Neutrophil (primary cell): Measurements from ENCODE around the gene CNKSR2.

ENCODE experiments used
- H3K27ac ChIP-seq: fragments of 200-600 bp; sonication (generic); 2 replicates; pipeline ENCODE4 v1.5.1; 2016; ENCODE audit warnings: mild to moderate bottlenecking, moderate library complexity
- H3K27me3 ChIP-seq: fragments of 200-600 bp; sonication (generic); 2 replicates; pipeline ENCODE4 v1.6.0; 2016; ENCODE audit warnings: mild to moderate bottlenecking
- H3K36me3 ChIP-seq: fragments of 200-600 bp; sonication (generic); 2 replicates; pipeline ENCODE4 v1.5.1; 2017
- H3K4me1 ChIP-seq, 2 experiments: fragments of 200-600 bp in 1 of 2; sonication (generic) in 1 of 2; 1 replicate in 1 of 2; 2 replicates in 1 of 2; pipeline versions ENCODE4 v1.5.1 to v1.6.1; 2013 to 2016; ENCODE audit warnings: low read depth in 1 of 2, low read length in 1 of 2, mild to moderate bottlenecking in 1 of 2, moderate library complexity in 1 of 2; ENCODE audit not compliant: control insufficient read depth in 1 of 2, insufficient read depth in 1 of 2
- H3K4me3 ChIP-seq, 2 experiments: fragments of 200-600 bp in 1 of 2; sonication (generic) in 1 of 2; 1 replicate in 1 of 2; 2 replicates in 1 of 2; pipeline ENCODE4 v1.5.1; 2013 to 2016; ENCODE audit warnings: low read depth in 1 of 2, low read length in 1 of 2, mild to moderate bottlenecking in 1 of 2, moderate library complexity in 1 of 2
- H3K9me3 ChIP-seq: fragments of 200-600 bp; sonication (generic); 2 replicates; pipeline ENCODE4 v1.5.1; 2016
- TF ChIP-seq, protein P1 (sequence below): fragments of 200-600 bp; sonication (generic); IDR thresholded peaks from 2 replicates; pipeline ENCODE4 v1.5.1; 2016; ENCODE audit warnings: antibody characterized with exemption

The CNKSR2 gene

DNA sequence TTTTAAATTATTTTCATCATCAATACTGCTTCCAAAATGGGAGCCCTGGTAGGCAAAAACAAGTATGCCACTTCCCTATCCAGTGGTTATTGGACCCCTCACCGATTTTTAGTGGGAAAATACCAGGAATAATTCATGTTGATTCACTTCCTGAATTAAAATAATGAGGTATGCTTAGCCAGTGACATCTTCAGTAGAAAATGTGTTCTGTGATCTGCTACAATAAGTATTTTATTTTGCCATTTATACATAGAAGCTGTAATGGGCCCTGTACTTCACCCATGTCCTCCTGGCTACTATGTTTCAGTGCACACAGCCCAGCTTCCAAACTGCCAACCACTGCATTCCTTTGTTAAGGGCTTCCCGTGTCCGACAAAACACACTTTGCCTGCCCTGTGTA, 324.9 kb downstream of the CNKSR2 start:
- Histone ChIP-seq H3K4me1 (no peaks in the 10 kb centered on the region), H3K36me3 (no peaks in the 10 kb centered on the region), H3K27ac (no peak overlapping the region), H3K9me3 (no peaks in the 10 kb centered on the region), H3K27me3 (no peaks in the 10 kb centered on the region), H3K4me3 (no peak overlapping the region)
- TF ChIP-seq, protein P1, sequence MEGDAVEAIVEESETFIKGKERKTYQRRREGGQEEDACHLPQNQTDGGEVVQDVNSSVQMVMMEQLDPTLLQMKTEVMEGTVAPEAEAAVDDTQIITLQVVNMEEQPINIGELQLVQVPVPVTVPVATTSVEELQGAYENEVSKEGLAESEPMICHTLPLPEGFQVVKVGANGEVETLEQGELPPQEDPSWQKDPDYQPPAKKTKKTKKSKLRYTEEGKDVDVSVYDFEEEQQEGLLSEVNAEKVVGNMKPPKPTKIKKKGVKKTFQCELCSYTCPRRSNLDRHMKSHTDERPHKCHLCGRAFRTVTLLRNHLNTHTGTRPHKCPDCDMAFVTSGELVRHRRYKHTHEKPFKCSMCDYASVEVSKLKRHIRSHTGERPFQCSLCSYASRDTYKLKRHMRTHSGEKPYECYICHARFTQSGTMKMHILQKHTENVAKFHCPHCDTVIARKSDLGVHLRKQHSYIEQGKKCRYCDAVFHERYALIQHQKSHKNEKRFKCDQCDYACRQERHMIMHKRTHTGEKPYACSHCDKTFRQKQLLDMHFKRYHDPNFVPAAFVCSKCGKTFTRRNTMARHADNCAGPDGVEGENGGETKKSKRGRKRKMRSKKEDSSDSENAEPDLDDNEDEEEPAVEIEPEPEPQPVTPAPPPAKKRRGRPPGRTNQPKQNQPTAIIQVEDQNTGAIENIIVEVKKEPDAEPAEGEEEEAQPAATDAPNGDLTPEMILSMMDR, result no peak

DNA sequence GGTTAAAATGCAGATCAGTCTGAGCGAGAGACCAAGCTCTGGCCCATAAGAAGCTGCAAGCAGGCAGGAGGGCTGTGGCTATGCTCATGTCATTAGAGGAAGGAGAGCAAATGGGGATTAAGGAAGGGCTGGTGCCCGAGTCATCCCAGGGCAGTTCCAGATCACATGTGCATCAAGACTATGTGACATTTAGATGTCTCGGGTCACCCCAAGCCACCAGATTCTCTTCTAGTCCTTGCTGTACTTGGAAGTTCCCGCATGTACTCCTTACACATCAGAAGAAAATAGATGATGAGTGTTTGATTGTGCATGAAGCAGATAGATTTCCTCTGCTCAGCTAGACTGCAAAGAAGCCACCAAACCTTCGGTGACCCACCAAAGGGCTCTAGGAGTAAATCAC, 326.1 kb downstream of the CNKSR2 start:
- Histone ChIP-seq H3K36me3 (no peaks in the 10 kb centered on the region), H3K4me1 (no peaks in the 10 kb centered on the region), H3K27me3 (no peaks in the 10 kb centered on the region), H3K4me3 (no peak overlapping the region), H3K27ac (no peak overlapping the region), H3K9me3 (no peaks in the 10 kb centered on the region)
- TF ChIP-seq, protein P1, result no peak

DNA sequence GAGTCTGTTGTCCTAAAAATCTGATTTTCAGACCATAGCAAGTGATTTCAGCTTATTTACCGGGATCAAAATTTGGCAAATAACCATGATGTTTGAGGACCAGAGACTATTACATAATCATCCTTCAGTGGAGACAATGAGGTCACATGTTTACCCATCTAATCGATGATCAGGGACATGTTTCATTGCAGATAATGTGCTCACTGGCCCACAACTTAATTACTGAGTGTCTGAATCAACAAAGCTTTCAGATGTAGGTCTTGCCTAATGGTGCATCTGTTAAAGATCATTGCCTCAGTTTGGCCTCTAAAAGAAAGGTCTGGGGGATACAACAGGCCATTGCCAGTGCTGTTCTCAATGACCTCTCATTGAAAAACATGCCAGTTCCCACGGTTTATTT, 326.7 kb downstream of the CNKSR2 start:
- TF ChIP-seq, protein P1, result no peak
- no peak overlapping the region for H3K4me3 ChIP-seq
- no peak overlapping the region for H3K27ac ChIP-seq
- H3K27me3 ChIP-seq, result no peaks in the 10 kb centered on the region
- no peaks in the 10 kb centered on the region for H3K9me3 ChIP-seq
- H3K36me3 ChIP-seq, result no peaks in the 10 kb centered on the region
- H3K4me1 ChIP-seq, result no peaks in the 10 kb centered on the region

DNA sequence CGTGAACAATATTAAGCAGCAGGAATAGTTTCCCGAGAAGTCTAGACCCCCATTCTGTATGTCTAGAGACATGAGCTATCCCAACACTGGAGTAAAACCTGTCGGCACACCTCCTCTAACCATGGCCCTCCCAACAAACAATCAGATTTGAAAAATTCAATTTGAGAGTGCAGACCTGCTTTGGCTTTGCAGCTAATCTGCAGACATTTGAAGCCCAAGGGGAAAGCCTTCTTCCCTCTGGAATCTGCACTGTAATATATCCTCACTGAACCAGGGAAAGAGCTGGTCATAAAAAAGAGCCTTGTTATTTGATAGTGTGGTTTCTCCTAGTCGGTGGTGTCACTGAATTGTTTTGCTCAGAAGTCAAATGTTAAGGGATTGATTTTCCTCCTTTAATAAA, 328.5 kb downstream of the CNKSR2 start:
- Histone ChIP-seq H3K4me1 (no peaks in the 10 kb centered on the region), H3K4me3 (no peak overlapping the region), H3K36me3 (no peaks in the 10 kb centered on the region), H3K9me3 (no peaks in the 10 kb centered on the region), H3K27ac (no peak overlapping the region), H3K27me3 (no peaks in the 10 kb centered on the region)
- TF ChIP-seq, protein P1, result no peak
